H1 (cell line): ENCODE measurements around the gene ARL17A. TPM values are rescaled to one million over a fixed set of nuclear protein-coding genes. Genes with fewer than 3 reads are reported as not detected.
"Not testable (repeated sequence)": the region's sequence is repeated elsewhere in the genome, so short reads cannot be mapped to it uniquely, and the experiment has no call there.

Source experiments
- CTCF ChIA-PET: fragments of 300-600 bp; sonication (Branson Sonifier 250); formaldehyde crosslinking; loops from one replicate; lab custom pipeline; 2021; ENCODE audit not compliant: partially characterized antibody; lab: Charles Lee
- POLR2A ChIA-PET: fragments of 300-600 bp; sonication (Branson Sonifier 250); formaldehyde crosslinking; loops from one replicate; lab custom pipeline; 2021; ENCODE audit warnings: inconsistent platforms; ENCODE audit not compliant: partially characterized antibody; lab: Charles Lee
- DNase-seq, 2 experiments: peaks; one replicate each; pipeline versions ENCODE4 v3.0.0 to v3.0.0-alpha.2; 2010 to 2022; ENCODE audit warnings: low spot score in 2 of 2, low read depth in 1 of 2, mixed read lengths in 1 of 2
- FAIRE-seq: peaks from 2 replicates; lab custom pipeline; 2011; peaks lifted over from hg19 to GRCh38; lab: Jason Lieb, UNC
- H2AFZ ChIP-seq: 2 replicates; pipeline ENCODE4 v1.8.1; 2012; ENCODE audit warnings: low read length, inconsistent platforms
- H2AK5ac ChIP-seq: 2 replicates; pipeline ENCODE4 v1.6.1; 2013; ENCODE audit warnings: low read depth, low read length
- H2BK120ac ChIP-seq: replicated peaks from 2 replicates; pipeline ENCODE3; 2013; ENCODE audit warnings: low read depth, low read length, inconsistent platforms
- H2BK12ac ChIP-seq: 2 replicates; pipeline ENCODE4 v1.6.1; 2013; ENCODE audit warnings: low read depth, low read length
- H2BK15ac ChIP-seq: 2 replicates; pipeline ENCODE4 v1.6.1; 2013; ENCODE audit warnings: low read length
- H2BK20ac ChIP-seq: 2 replicates; pipeline ENCODE4 v1.6.1; 2013; ENCODE audit warnings: low read length
- H2BK5ac ChIP-seq: 2 replicates; pipeline ENCODE4 v1.6.1; 2013; ENCODE audit warnings: low read depth, low read length
- H3K14ac ChIP-seq: 2 replicates; pipeline ENCODE4 v1.6.1; 2013; ENCODE audit warnings: inconsistent platforms; ENCODE audit not compliant: insufficient read length
- H3K18ac ChIP-seq: 2 replicates; pipeline ENCODE4 v1.6.1; 2013; ENCODE audit warnings: low read length; ENCODE audit errors: extremely low read depth
- H3K23ac ChIP-seq: 2 replicates; pipeline ENCODE4 v1.6.1; 2013; ENCODE audit warnings: inconsistent platforms; ENCODE audit not compliant: insufficient read length
- H3K23me2 ChIP-seq: 2 replicates; pipeline ENCODE4 v1.6.1; 2013; ENCODE audit warnings: low read depth, low read length
- H3K27ac ChIP-seq: 2 replicates; pipeline ENCODE4 v1.6.1; 2011; ENCODE audit warnings: low read depth, low read length, inconsistent platforms
- H3K27me3 ChIP-seq, 4 experiments: replicated peaks in 1 of 4; 1 replicate in 1 of 4; 2 replicates in 3 of 4; pipeline versions ENCODE4 v1.6.1 to v1.8.1; 2011 to 2013; ENCODE audit warnings: low read length in 3 of 4, mild to moderate bottlenecking in 3 of 4, inconsistent platforms in 2 of 4, mixed read lengths in 2 of 4, moderate library complexity in 1 of 4; ENCODE audit not compliant: control insufficient read depth in 3 of 4, insufficient read depth in 3 of 4; ENCODE audit errors: extremely low read depth in 1 of 4
- H3K36me3 ChIP-seq, 4 experiments: 2 replicates each; pipeline versions ENCODE4 v1.6.1 to v1.8.1; 2011 to 2013; ENCODE audit warnings: mild to moderate bottlenecking in 4 of 4, low read length in 3 of 4, moderate library complexity in 2 of 4, control low read depth in 1 of 4, inconsistent platforms in 1 of 4; ENCODE audit not compliant: insufficient read depth in 4 of 4, control insufficient read depth in 2 of 4
- H3K4ac ChIP-seq: replicated peaks from 2 replicates; pipeline ENCODE3; 2013; ENCODE audit warnings: low read length, low read depth, mixed read lengths, inconsistent platforms; ENCODE audit not compliant: insufficient read length
- H3K4me1 ChIP-seq, 4 experiments: replicated peaks in 1 of 4; 1 replicate in 1 of 4; 2 replicates in 3 of 4; pipeline versions ENCODE4 v1.6.1 to v1.8.1; 2011 to 2013; ENCODE audit warnings: low read length in 3 of 4, inconsistent platforms in 2 of 4, mixed read lengths in 1 of 4; ENCODE audit not compliant: insufficient read depth in 4 of 4, control insufficient read depth in 3 of 4
- H3K4me2 ChIP-seq, 2 experiments: 2 replicates each; pipeline versions ENCODE4 v1.6.1 to v1.8.1; 2011 to 2013; ENCODE audit warnings: low read depth in 2 of 2, low read length in 2 of 2, control low read depth in 1 of 2, inconsistent platforms in 1 of 2, mild to moderate bottlenecking in 1 of 2; ENCODE audit not compliant: insufficient read depth in 1 of 2
- H3K4me3 ChIP-seq, 4 experiments: fragments of 200-600, 300-600 bp in 1 of 4; sonication (generic), shearing (Covaris generic), sonication (Bioruptor Twin) in 1 of 4; 2 replicates each; pipeline versions ENCODE4 v1.5.1 to v1.8.1; 2011 to 2016; ENCODE audit warnings: low read length in 4 of 4, low read depth in 3 of 4, control low read depth in 2 of 4, inconsistent platforms in 2 of 4, mild to moderate bottlenecking in 2 of 4, mixed read lengths in 1 of 4, moderate library complexity in 1 of 4; ENCODE audit not compliant: insufficient read depth in 2 of 4; ENCODE audit errors: extremely low read depth in 1 of 4
- H3K56ac ChIP-seq: replicated peaks from 2 replicates; pipeline ENCODE3; 2013; ENCODE audit warnings: low read depth, mild to moderate bottlenecking, mixed read lengths, low read length, inconsistent platforms; ENCODE audit not compliant: insufficient read length
- H3K79me1 ChIP-seq: 2 replicates; pipeline ENCODE4 v1.6.1; 2013; ENCODE audit warnings: low read depth, low read length, control low read depth
- H3K79me2 ChIP-seq, 2 experiments: 2 replicates each; pipeline versions ENCODE4 v1.6.1 to v1.8.1; 2012 to 2013; ENCODE audit warnings: low read length in 2 of 2, mild to moderate bottlenecking in 2 of 2, inconsistent platforms in 1 of 2; ENCODE audit not compliant: insufficient read depth in 2 of 2, control insufficient read depth in 1 of 2
- H3K9ac ChIP-seq, 4 experiments: replicated peaks in 1 of 4; 1 replicate in 1 of 4; 2 replicates in 3 of 4; pipeline versions ENCODE4 v1.6.1 to v1.8.1; 2011 to 2013; ENCODE audit warnings: low read depth in 3 of 4, low read length in 3 of 4, control low read depth in 2 of 4, mild to moderate bottlenecking in 2 of 4, moderate library complexity in 2 of 4, inconsistent platforms in 1 of 4; ENCODE audit errors: extremely low read depth in 1 of 4
- H3K9me3 ChIP-seq, 2 experiments: 2 replicates each; pipeline versions ENCODE4 v1.6.1 to v1.8.1; 2012 to 2013; ENCODE audit warnings: mild to moderate bottlenecking in 2 of 2, moderate library complexity in 2 of 2, control low read depth in 1 of 2, inconsistent platforms in 1 of 2, low read depth in 1 of 2, low read length in 1 of 2, mixed read lengths in 1 of 2; ENCODE audit not compliant: insufficient read depth in 2 of 2
- H4K20me1 ChIP-seq, 2 experiments: replicated peaks in 1 of 2; 2 replicates each; pipeline versions ENCODE3 to v1.8.1; 2011 to 2013; ENCODE audit warnings: inconsistent platforms in 2 of 2, low read length in 2 of 2, mild to moderate bottlenecking in 1 of 2; ENCODE audit not compliant: insufficient read depth in 2 of 2, control insufficient read depth in 1 of 2
- H4K5ac ChIP-seq: 2 replicates; pipeline ENCODE4 v1.6.1; 2013; ENCODE audit warnings: low read length, low read depth, mixed read lengths, inconsistent platforms; ENCODE audit not compliant: insufficient read length
- H4K8ac ChIP-seq: 2 replicates; pipeline ENCODE4 v1.8.0; 2013; ENCODE audit warnings: mild to moderate bottlenecking, moderate library complexity, low read length, inconsistent platforms; ENCODE audit not compliant: insufficient read depth; ENCODE audit errors: extremely low read depth
- H4K91ac ChIP-seq: replicated peaks from 2 replicates; pipeline ENCODE3; 2013; ENCODE audit warnings: low read length, mixed read lengths, inconsistent platforms; ENCODE audit not compliant: insufficient read length
- WGBS, 2 experiments: shearing (Covaris generic) in 1 of 2; methylation state at CpG; one replicate each; pipeline versions ENCODE4 v1.1.6 to v1.1.7; 2013 to 2015; ENCODE audit warnings: low lambda C conversion rate in 2 of 2, mixed read lengths in 2 of 2, inconsistent platforms in 1 of 2, low coverage in 1 of 2, missing lambda C conversion rate in 1 of 2; ENCODE audit not compliant: insufficient replicate concordance in 2 of 2, insufficient coverage in 1 of 2, insufficient read length in 1 of 2; ENCODE audit errors: extremely low coverage in 1 of 2, missing lambda C conversion rate in 1 of 2; 5-methylcytosine and 5-hydroxymethylcytosine counted together
- polyA plus RNA-seq, 7 experiments: library from polyadenylated mRNA; depleted of rRNA in 3 of 7; stranded (reverse) in 5 of 7; unstranded in 2 of 7; fragments of >200 nt in 5 of 7; fragments of 200-250 nt in 2 of 7; gene quantifications; 1 replicate in 5 of 7; 2 replicates in 1 of 7; 4 replicates in 1 of 7; pipeline versions ENCODE4 v1.2.1 to v1.2.3, GENCODE V29; 2011 to 2013; ENCODE audit warnings: missing spikeins in 2 of 7, mixed read lengths in 2 of 7
- total RNA-seq: library from RNA; stranded (reverse); fragmentation: NEBNext Ultra II Directional; extraction: Animal tissue kit (Norgen Biotek cat#: 25700); gene quantifications from 2 replicates; pipeline ENCODE4 v1.2.1, GENCODE V29; 2021

Gene ARL17A
- total and polyA plus RNA-seq, 2 of the 8 experiments (the other 6 are each of a cell fraction or from before 2014, with no cell fraction given), result 24.6 to 29.0 TPM

DNA sequence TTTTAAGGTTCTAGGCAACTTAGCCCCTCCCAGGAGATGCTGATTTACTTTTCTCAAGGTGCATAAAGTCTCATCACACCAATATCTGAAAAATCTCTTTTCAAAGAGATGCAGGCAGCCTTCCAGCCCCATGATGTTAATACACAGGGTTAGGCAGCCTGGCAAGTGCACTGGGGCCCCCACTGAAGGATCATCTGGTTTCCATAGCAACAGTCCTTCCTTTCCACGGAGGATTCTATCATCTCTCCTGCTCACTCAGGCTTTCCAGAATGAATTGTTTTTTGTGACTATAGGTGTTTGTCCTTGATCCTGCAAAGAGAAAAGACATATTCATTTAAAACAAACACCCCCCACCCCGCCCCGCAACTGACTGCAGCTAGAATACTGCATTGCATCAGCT, 6.0 kb upstream of the ARL17A start:
- H4K20me1 ChIP-seq, H4K5ac ChIP-seq, POLR2A ChIA-PET, H2BK20ac ChIP-seq, H3K9ac ChIP-seq, H2AFZ ChIP-seq, H4K91ac ChIP-seq, H3K4me1 ChIP-seq, H3K36me3 ChIP-seq, H3K4ac ChIP-seq, H3K27ac ChIP-seq, H3K4me3 ChIP-seq, H3K4me2 ChIP-seq, H2AK5ac ChIP-seq, H3K56ac ChIP-seq, CTCF ChIA-PET, DNase-seq, H3K27me3 ChIP-seq, H3K23ac ChIP-seq, H4K8ac ChIP-seq, H3K18ac ChIP-seq, H3K14ac ChIP-seq, H2BK15ac ChIP-seq, H3K23me2 ChIP-seq, H3K79me2 ChIP-seq, H3K79me1 ChIP-seq, H2BK120ac ChIP-seq, H2BK12ac ChIP-seq, H2BK5ac ChIP-seq, FAIRE-seq, H3K9me3 ChIP-seq: not testable (repeated sequence)
- no CpG with 5 or more reads among the region's 3 CpGs for WGBS, 2 experiments

DNA sequence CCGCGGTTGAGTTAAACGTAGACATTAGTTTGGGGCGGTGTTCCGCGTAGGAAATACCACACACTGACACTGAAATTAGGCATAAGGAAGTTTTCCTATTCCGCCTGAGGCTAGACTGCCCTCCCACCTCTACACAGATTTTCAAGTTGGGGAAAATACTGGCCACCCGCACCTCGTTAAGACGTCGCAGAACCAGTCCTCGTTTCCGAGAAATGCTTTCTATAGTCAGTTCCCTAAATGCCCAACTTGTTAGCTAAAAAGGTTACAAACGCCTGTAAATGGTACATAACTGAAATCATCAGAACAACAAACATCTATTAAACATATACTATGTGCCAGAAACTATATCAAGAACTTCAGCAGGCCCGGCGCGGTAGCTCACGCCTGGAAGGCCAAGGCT, 591 bp upstream of the ARL17A start:
- H2AFZ ChIP-seq, H3K9ac ChIP-seq, H3K36me3 ChIP-seq, H3K14ac ChIP-seq, H2BK20ac ChIP-seq, H3K27me3 ChIP-seq, H4K91ac ChIP-seq, H4K5ac ChIP-seq, H2BK15ac ChIP-seq, H3K23me2 ChIP-seq, POLR2A ChIA-PET, H3K79me2 ChIP-seq, H3K27ac ChIP-seq, H4K8ac ChIP-seq, H3K4me1 ChIP-seq, H3K9me3 ChIP-seq, CTCF ChIA-PET, H2AK5ac ChIP-seq, H3K79me1 ChIP-seq, H2BK120ac ChIP-seq, H2BK5ac ChIP-seq, H3K4ac ChIP-seq, H3K18ac ChIP-seq, H2BK12ac ChIP-seq, H3K23ac ChIP-seq, FAIRE-seq, H3K4me2 ChIP-seq, DNase-seq, H4K20me1 ChIP-seq, H3K56ac ChIP-seq: not testable (repeated sequence)
- WGBS, 2 experiments, result 57% methylated on average over 2 of the region's 18 CpGs; no CpG with 5 or more reads in 1 of the 2 experiments
- H3K4me3 ChIP-seq, result peak overlapping the region in 1 of 4 experiments; percentile 10; a peak in 1 of 8 replicates
